K562 (cell line): Measurements from ENCODE around the gene DAAM1. TPM values are rescaled to one million over a fixed set of nuclear protein-coding genes. Genes with fewer than 3 reads are reported as not detected.

Experiments used
- ATAC-seq: fragments of 200-7000 bp; cut with Tn5 transposase; 3 replicates; pipeline ENCODE4 v1.9.1; 2020; ENCODE audit warnings: moderate library complexity
- BruUV-seq: library from RNA; stranded (reverse); fragments of 400-500 nt; replicated peaks from 2 replicates; lab custom pipeline; 2021; lab: Mats Ljungman, UMichigan
- CTCF ChIA-PET: fragments of 300-600 bp; formaldehyde crosslinking; extraction: SDS; loops from one replicate; lab custom pipeline; 2021; ENCODE audit warnings: low intra/inter-chr PET ratio; lab: Yijun Ruan, JAX
- POLR2A ChIA-PET: fragments of 300-600, 350-650 bp; sonication (Branson Sonifier 250); formaldehyde crosslinking; extraction: SDS; loops from one replicate; lab custom pipeline; 2021; ENCODE audit warnings: antibody characterized with exemption, inconsistent platforms; lab: Yijun Ruan, JAX
- DNase-seq, 4 experiments: peaks; one replicate each; pipeline versions ENCODE4 v3.0.0 to v3.0.0-alpha.2; 2011 to 2018; ENCODE audit warnings: low spot score in 3 of 4, mixed read lengths in 3 of 4; ENCODE audit errors: extremely low read depth in 1 of 4
- FAIRE-seq: peaks from 2 replicates; lab custom pipeline; 2011; peaks lifted over from hg19 to GRCh38; lab: Jason Lieb, UNC
- H2AFZ ChIP-seq: 2 replicates; pipeline ENCODE4 v1.6.0; 2011; ENCODE audit warnings: low read depth, low read length, control low read depth, inconsistent platforms
- H3K27ac ChIP-seq: fragments of 200-600 bp; 3 replicates; pipeline ENCODE4 v1.8.0; 2011; ENCODE audit warnings: low read depth, mild to moderate bottlenecking, control low read depth, inconsistent platforms, low read length, moderate library complexity, mixed read lengths; ENCODE audit errors: extremely low read depth
- H3K27me3 ChIP-seq, 2 experiments: fragments of 300-600 bp in 1 of 2; 2 replicates in 1 of 2; 3 replicates in 1 of 2; pipeline versions ENCODE4 v1.6.0 to v1.8.0; 2011; ENCODE audit warnings: inconsistent platforms in 2 of 2, low read length in 2 of 2, mild to moderate bottlenecking in 1 of 2, mixed read lengths in 1 of 2, moderate library complexity in 1 of 2; ENCODE audit not compliant: control insufficient read depth in 2 of 2, insufficient read depth in 2 of 2
- H3K36me3 ChIP-seq: fragments of 300-600 bp; 3 replicates; pipeline ENCODE4 v1.8.0; 2011; ENCODE audit warnings: mild to moderate bottlenecking, low read length, inconsistent platforms; ENCODE audit not compliant: control insufficient read depth, insufficient read depth
- H3K4me1 ChIP-seq, 2 experiments: fragments of 200-600 bp in 1 of 2; replicated peaks in 1 of 2; 2 replicates in 1 of 2; 3 replicates in 1 of 2; pipeline versions ENCODE4 v1.5.1 to v1.8.0; 2011; ENCODE audit warnings: inconsistent platforms in 2 of 2, low read length in 2 of 2, mild to moderate bottlenecking in 1 of 2, mixed read lengths in 1 of 2, moderate library complexity in 1 of 2; ENCODE audit not compliant: control insufficient read depth in 2 of 2, insufficient read depth in 2 of 2
- H3K4me2 ChIP-seq: 2 replicates; pipeline ENCODE4 v1.6.1; 2011; ENCODE audit warnings: low read length, control low read depth, inconsistent platforms, mixed read lengths; ENCODE audit not compliant: insufficient read depth
- H3K4me3 ChIP-seq: fragments of 200-600 bp; sonication (generic), shearing (Covaris generic); 2 replicates; pipeline ENCODE4 v1.5.1; 2016; ENCODE audit warnings: control low read depth, inconsistent platforms
- H3K79me2 ChIP-seq: fragments of 200-600 bp; 3 replicates; pipeline ENCODE4 v1.8.0; 2011; ENCODE audit warnings: low read length, inconsistent platforms; ENCODE audit not compliant: control insufficient read depth, insufficient read depth
- H3K9ac ChIP-seq, 2 experiments: 2 replicates each; pipeline versions ENCODE4 v1.6.0 to v1.6.1; 2011; ENCODE audit warnings: low read depth in 2 of 2, low read length in 2 of 2, control low read depth in 1 of 2, inconsistent platforms in 1 of 2, mild to moderate bottlenecking in 1 of 2, mixed read lengths in 1 of 2; ENCODE audit not compliant: insufficient read depth in 1 of 2
- H3K9me1 ChIP-seq: one replicate; pipeline ENCODE4 v1.6.0; 2011; ENCODE audit warnings: inconsistent platforms, mild to moderate bottlenecking, low read length, moderate library complexity; ENCODE audit not compliant: control insufficient read depth, insufficient read depth
- H3K9me3 ChIP-seq: replicated peaks from 2 replicates; pipeline ENCODE4 v1.5.1; 2011; ENCODE audit warnings: low read depth, low read length, inconsistent platforms; ENCODE audit not compliant: control insufficient read depth, insufficient read depth
- H4K20me1 ChIP-seq: replicated peaks from 2 replicates; pipeline ENCODE4 v1.6.1; 2011; ENCODE audit warnings: low read length, inconsistent platforms, mixed read lengths; ENCODE audit not compliant: control insufficient read depth, insufficient read depth
- ADNP ChIP-seq: fragments of 200-800 bp; sonication (Bioruptor generic); IDR thresholded peaks from 2 replicates; pipeline ENCODE4 v1.6.1; 2016; ENCODE audit warnings: missing genetic modification characterization, missing compliant biosample characterization
- ASH1L ChIP-seq: fragments of 450-650 bp; IDR thresholded peaks from 2 replicates; pipeline ENCODE4 v1.6.1; 2018; ENCODE audit warnings: borderline replicate concordance, mild to moderate bottlenecking, low read depth; ENCODE audit not compliant: partially characterized antibody
- HDAC2 ChIP-seq: fragments of 450-650 bp; IDR thresholded peaks from 2 replicates; pipeline ENCODE4 v1.6.1; 2016; ENCODE audit warnings: mild to moderate bottlenecking
- L3MBTL2 ChIP-seq: fragments of 450-650 bp; IDR thresholded peaks from 2 replicates; pipeline ENCODE4 v1.6.1; 2016; ENCODE audit warnings: mild to moderate bottlenecking, moderate library complexity
- RBM17 ChIP-seq: fragments of 200-400 bp; formaldehyde crosslinking; IDR thresholded peaks from 2 replicates; pipeline ENCODE4 v1.6.1; 2017; ENCODE audit warnings: low read depth, mild to moderate bottlenecking, low read length, borderline replicate concordance
- RFX5 ChIP-seq: IDR thresholded peaks from 2 replicates; pipeline ENCODE4 v1.6.1; 2011; ENCODE audit warnings: low read depth, mild to moderate bottlenecking, improper control_type of control experiment, low read length
- SP1 ChIP-seq: sonication (generic); formaldehyde crosslinking; IDR thresholded peaks from 2 replicates; pipeline ENCODE4 v1.8.1; 2022; ENCODE audit warnings: mild to moderate bottlenecking, missing genetic modification reagents
- SRSF9 ChIP-seq: fragments of 200-400 bp; formaldehyde crosslinking; IDR thresholded peaks from 2 replicates; pipeline ENCODE4 v1.6.1; 2017; ENCODE audit warnings: low read depth, low read length, borderline replicate concordance
- TBP ChIP-seq: optimal IDR thresholded peaks from 2 replicates; pipeline ENCODE3; 2011; ENCODE audit warnings: low read depth, low read length, improper control_type of control experiment
- TFAM ChIP-seq: fragments of 250-450 bp; sonication (Bioruptor Pico); conservative IDR thresholded peaks from 2 replicates; pipeline ENCODE4 v1.5.0; 2021; ENCODE audit warnings: mild to moderate bottlenecking, moderate library complexity
- ZFX ChIP-seq: sonication (generic); formaldehyde crosslinking; IDR thresholded peaks from 2 replicates; pipeline ENCODE4 v1.8.0; 2022; ENCODE audit warnings: mild to moderate bottlenecking, missing genetic modification reagents, moderate library complexity
- ZNF133 ChIP-seq: fragments of 250-450 bp; sonication (Bioruptor Pico); IDR thresholded peaks from 2 replicates; pipeline ENCODE4 v1.4.0; 2020; ENCODE audit warnings: mild to moderate bottlenecking
- ZNF764 ChIP-seq: fragments of 250-450 bp; sonication (Bioruptor Pico); IDR thresholded peaks from 2 replicates; pipeline ENCODE4 v1.4.0; 2020; ENCODE audit warnings: low read depth, mild to moderate bottlenecking, moderate library complexity
- in situ Hi-C: fragments of 300-500 bp; cut with MboI; formaldehyde crosslinking; loops from 4 replicates; pipeline ENCODE4 v1.15.0; 2018; ENCODE audit warnings: inconsistent platforms, mixed read lengths
- intact Hi-C: fragments of 100-400 bp; cut with micrococcal nuclease; formaldehyde crosslinking; loops from 2 replicates; pipeline ENCODE4 v1.14.2; 2022
- polyA plus RNA-seq, 8 experiments: library from polyadenylated mRNA; depleted of rRNA in 4 of 8; stranded (reverse) in 5 of 8; unstranded in 3 of 8; fragments of >200 nt; fragmentation: Nextera tagmentation in 2 of 8; fragmentation: Illumina TruSeq in 1 of 8; extraction: Ambion mirVana in 2 of 8; extraction: Trizol in 1 of 8; gene quantifications; 2 replicates each; pipeline versions ENCODE4 v1.2.1 to v1.2.3, GENCODE V29; 2011 to 2014; ENCODE audit warnings: inconsistent platforms in 1 of 8, missing spikeins in 1 of 8
- total RNA-seq, 7 experiments: library from RNA; depleted of rRNA in 6 of 7; stranded (reverse); fragments of >200 nt in 6 of 7; fragmentation: Illumina TruSeq in 2 of 7; extraction: Trizol in 2 of 7; gene quantifications; 2 replicates each; pipeline versions ENCODE4 v1.2.1 to v1.2.3, GENCODE V29; 2011 to 2021; ENCODE audit warnings: low replicate concordance in 1 of 7
- TF ChIP-seq, protein P1 (sequence below): sonication (generic); formaldehyde crosslinking; IDR thresholded peaks from 2 replicates; pipeline ENCODE4 v1.8.1; 2023; ENCODE audit warnings: mild to moderate bottlenecking, missing genetic modification reagents, moderate library complexity

The DAAM1 gene
- total and polyA plus RNA-seq, 9 of the 15 experiments (the other 6 are each of a cell fraction or from before 2014, with no cell fraction given) = 3.6 to 11.6 (median 6.7) TPM

DNA sequence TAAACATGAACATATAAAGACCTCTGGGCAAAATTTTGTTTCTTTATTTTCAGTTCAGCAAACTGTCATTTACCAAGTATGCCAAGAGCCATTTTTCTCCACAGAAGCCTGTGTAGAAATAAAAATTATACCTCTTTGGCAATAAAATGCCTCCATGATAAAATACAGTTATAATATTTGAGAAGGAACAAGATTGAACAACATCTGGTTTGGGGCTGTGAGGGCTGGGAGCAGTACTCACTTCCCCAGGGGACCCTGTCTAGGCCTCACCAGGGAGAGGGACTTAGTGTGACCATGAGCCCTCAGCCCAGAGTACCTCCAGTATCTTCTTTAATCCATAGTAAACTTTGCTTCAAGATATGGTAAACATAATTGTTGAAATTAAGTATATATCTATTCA, 65.1 kb downstream of the DAAM1 start:
- H4K20me1 ChIP-seq = peaks cover 20% of the 10 kb centered on the region
- ATAC-seq = no peak
- H3K9me3 ChIP-seq = no peaks in the 10 kb centered on the region
- no peak for FAIRE-seq
- H3K27me3 ChIP-seq = no peaks in the 10 kb centered on the region
- no TSS peak for BruUV-seq
- no peak for DNase-seq
- H3K4me3 ChIP-seq = no peak overlapping the region
- no peak overlapping the region for H2AFZ ChIP-seq
- no peaks in the 10 kb centered on the region; a peak in 1 of 5 replicates for H3K4me1 ChIP-seq
- H3K79me2 ChIP-seq = no peaks in the 10 kb centered on the region
- intact Hi-C loops (no loop called here), in situ Hi-C loops (no loop called here)
- H3K9me1 ChIP-seq = peaks cover 2% of the 10 kb centered on the region
- no peak overlapping the region for H3K27ac ChIP-seq
- POLR2A ChIA-PET = no interaction called here
- CTCF ChIA-PET = no interaction called here
- H3K9ac ChIP-seq = no peak overlapping the region
- TF ChIP-seq HDAC2 (no peak), ZNF764 (CRISPR knock-in tag) (no peak), ADNP (tag) (no peak), TFAM (CRISPR knock-in tag) (no peak), TBP (no peak), ASH1L (no peak), RBM17 (no peak), ZNF133 (no peak), RFX5 (no peak), SRSF9 (no peak), SP1 (CRISPR knock-in tag) (no peak), L3MBTL2 (no peak), ZFX (CRISPR knock-in tag) (no peak)
- TF ChIP-seq, protein P1, sequence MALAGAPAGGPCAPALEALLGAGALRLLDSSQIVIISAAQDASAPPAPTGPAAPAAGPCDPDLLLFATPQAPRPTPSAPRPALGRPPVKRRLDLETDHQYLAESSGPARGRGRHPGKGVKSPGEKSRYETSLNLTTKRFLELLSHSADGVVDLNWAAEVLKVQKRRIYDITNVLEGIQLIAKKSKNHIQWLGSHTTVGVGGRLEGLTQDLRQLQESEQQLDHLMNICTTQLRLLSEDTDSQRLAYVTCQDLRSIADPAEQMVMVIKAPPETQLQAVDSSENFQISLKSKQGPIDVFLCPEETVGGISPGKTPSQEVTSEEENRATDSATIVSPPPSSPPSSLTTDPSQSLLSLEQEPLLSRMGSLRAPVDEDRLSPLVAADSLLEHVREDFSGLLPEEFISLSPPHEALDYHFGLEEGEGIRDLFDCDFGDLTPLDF (CRISPR knock-in tag) = no peak
- H3K36me3 ChIP-seq = no peaks in the 10 kb centered on the region
- H3K4me2 ChIP-seq = no peak overlapping the region
